ENCODE measurements around the gene DROSHA.

The DROSHA gene

GRCh38 chr5:31511305-31511704 lies 20.6 kb downstream of the DROSHA start:
- DNase-seq, result no peak

GRCh38 chr5:31504529-31504928 lies 27.4 kb downstream of the DROSHA start:
- no peak for DNase-seq

GRCh38 chr5:31502506-31502905 lies 29.4 kb downstream of the DROSHA start:
- DNase-seq, result no peak

- no peak for DNase-seq
These were observed 31.6 kb downstream of the DROSHA start for GRCh38 chr5:31500256-31500655.

- no peak for DNase-seq
These were observed 35.0 kb downstream of the DROSHA start for GRCh38 chr5:31496891-31497290.

- DNase-seq, result no peak
These were observed 35.6 kb downstream of the DROSHA start for GRCh38 chr5:31496301-31496700.

- no peak for DNase-seq
These were observed 36.6 kb downstream of the DROSHA start for GRCh38 chr5:31495336-31495735.

GRCh38 chr5:31492869-31493268 lies 39.0 kb downstream of the DROSHA start:
- no peak for DNase-seq

GRCh38 chr5:31487506-31487905 lies 44.4 kb downstream of the DROSHA start:
- no peak for DNase-seq

- no peak for DNase-seq
These were observed 45.5 kb downstream of the DROSHA start for GRCh38 chr5:31486441-31486840.

- no peak for DNase-seq
These were observed 46.3 kb downstream of the DROSHA start for GRCh38 chr5:31485376-31486207.

- DNase-seq, result no peak
These were observed 50.2 kb downstream of the DROSHA start for GRCh38 chr5:31481531-31482165.

GRCh38 chr5:31479706-31480105 lies 52.2 kb downstream of the DROSHA start:
- DNase-seq, result no peak

GRCh38 chr5:31478901-31479300 lies 53.0 kb downstream of the DROSHA start:
- DNase-seq, result no peak

- no peak for DNase-seq
These were observed 53.9 kb downstream of the DROSHA start for GRCh38 chr5:31477971-31478370.

GRCh38 chr5:31477516-31477915 lies 54.4 kb downstream of the DROSHA start:
- DNase-seq, result no peak

GRCh38 chr5:31476738-31477141 lies 55.2 kb downstream of the DROSHA start:
- DNase-seq, result no peak

GRCh38 chr5:31471916-31472315 lies 60.0 kb downstream of the DROSHA start:
- DNase-seq, result no peak

- no peak for DNase-seq
These were observed 60.9 kb downstream of the DROSHA start for GRCh38 chr5:31471040-31471439.

- no peak for DNase-seq
These were observed 61.3 kb downstream of the DROSHA start for GRCh38 chr5:31470608-31471007.

- no peak for DNase-seq
These were observed 62.0 kb downstream of the DROSHA start for GRCh38 chr5:31469886-31470285.

GRCh38 chr5:31469466-31469865 lies 62.4 kb downstream of the DROSHA start:
- no peak for DNase-seq

- no peak for DNase-seq
These were observed 66.6 kb downstream of the DROSHA start for GRCh38 chr5:31465291-31465690.

GRCh38 chr5:31464081-31464480 lies 67.8 kb downstream of the DROSHA start:
- DNase-seq, result no peak

GRCh38 chr5:31463351-31463750 lies 68.5 kb downstream of the DROSHA start:
- no peak for DNase-seq

Data from activated CD4-positive, alpha-beta T cell treated with anti-CD3 and anti-CD28 coated beads, Interleukin-2, amount 50 U/mL, for 4 hours (primary cell).